GM12878 (cell line): ENCODE results near the gene MAN2B1. TPM values are rescaled to one million over a fixed set of nuclear protein-coding genes. Genes with fewer than 3 reads are reported as not detected.
"Not testable (repeated sequence)": the region's sequence is repeated elsewhere in the genome, so short reads cannot be mapped to it uniquely, and the experiment has no call there.

Source experiments
- ATAC-seq: fragments of 200-7000 bp; cut with Tn5 transposase; 3 replicates; pipeline ENCODE4 v1.9.1; 2020; ENCODE audit warnings: mild to moderate bottlenecking, moderate library complexity
- BruUV-seq: library from RNA; stranded (reverse); fragments of 400-500 nt; replicated peaks from 2 replicates; lab custom pipeline; 2021; lab: Mats Ljungman, UMichigan
- CTCF ChIA-PET: fragments of 300-600 bp; sonication (Branson Sonifier 250); formaldehyde crosslinking; extraction: SDS; loops from one replicate; lab custom pipeline; 2021; ENCODE audit warnings: inconsistent platforms; lab: Yijun Ruan, JAX
- POLR2A ChIA-PET: fragments of 350-600 bp; formaldehyde crosslinking; extraction: SDS; loops from one replicate; lab custom pipeline; 2021; ENCODE audit warnings: inconsistent platforms; lab: Charles Lee
- RAD21 ChIA-PET: fragments of 300-600 bp; sonication (Branson Sonifier 250); formaldehyde crosslinking; loops from one replicate; lab custom pipeline; 2023; ENCODE audit warnings: antibody characterized with exemption; ENCODE audit not compliant: unreplicated experiment; lab: Charles Lee
- SMC1A ChIA-PET: fragments of 300-600 bp; sonication (Branson Sonifier 250); formaldehyde crosslinking; loops from one replicate; lab custom pipeline; 2023; ENCODE audit not compliant: unreplicated experiment, uncharacterized antibody; lab: Charles Lee
- DNase-seq: peaks from one replicate; pipeline ENCODE4 v3.0.0-alpha.2; 2011; ENCODE audit warnings: low read depth, low spot score
- FAIRE-seq: peaks from 3 replicates; lab custom pipeline; 2011; peaks lifted over from hg19 to GRCh38; lab: Jason Lieb, UNC
- H2AFZ ChIP-seq: 2 replicates; pipeline ENCODE4 v1.6.0; 2011; ENCODE audit warnings: low read depth, low read length, control low read depth; ENCODE audit not compliant: control insufficient read depth
- H3K27ac ChIP-seq: 2 replicates; pipeline ENCODE4 v1.5.1; 2011; ENCODE audit warnings: control low read depth; ENCODE audit not compliant: control insufficient read depth, insufficient read depth
- H3K27me3 ChIP-seq, 2 experiments: replicated peaks in 1 of 2; 2 replicates each; pipeline versions ENCODE4 v1.6.0 to v1.6.1; 2011; ENCODE audit warnings: low read length in 1 of 2; ENCODE audit not compliant: control insufficient read depth in 2 of 2, insufficient read depth in 2 of 2
- H3K36me3 ChIP-seq, 2 experiments: 2 replicates each; pipeline ENCODE4 v1.5.1; 2011; ENCODE audit warnings: low read length in 1 of 2; ENCODE audit not compliant: control insufficient read depth in 2 of 2, insufficient read depth in 2 of 2
- H3K4me1 ChIP-seq: 2 replicates; pipeline ENCODE4 v1.6.1; 2011; ENCODE audit warnings: mild to moderate bottlenecking, low read length, moderate library complexity, mixed read lengths; ENCODE audit not compliant: control insufficient read depth, insufficient read depth
- H3K4me2 ChIP-seq: 2 replicates; pipeline ENCODE4 v1.6.0; 2011; ENCODE audit warnings: control low read depth; ENCODE audit not compliant: control insufficient read depth, insufficient read depth
- H3K4me3 ChIP-seq: fragments of 200-600 bp; sonication (generic); 2 replicates; pipeline ENCODE4 v1.5.1; 2016
- H3K79me2 ChIP-seq: 2 replicates; pipeline ENCODE4 v1.6.0; 2011; ENCODE audit warnings: low read length; ENCODE audit not compliant: control insufficient read depth, insufficient read depth
- H3K9ac ChIP-seq: 2 replicates; pipeline ENCODE4 v1.8.0; 2011; ENCODE audit warnings: low read length, control low read depth, mixed read lengths; ENCODE audit not compliant: control insufficient read depth, insufficient read depth
- H3K9me3 ChIP-seq: replicated peaks from 3 replicates; pipeline ENCODE4 v1.5.1; 2011; ENCODE audit warnings: mild to moderate bottlenecking, low read length; ENCODE audit not compliant: control insufficient read depth, insufficient read depth
- H4K20me1 ChIP-seq: 2 replicates; pipeline ENCODE4 v1.6.0; 2011; ENCODE audit not compliant: control insufficient read depth, insufficient read depth
- CBX3 ChIP-seq: fragments of 200-600 bp; sonication (generic); IDR thresholded peaks from 2 replicates; pipeline ENCODE4 v1.6.1; 2016; ENCODE audit warnings: low read depth, borderline replicate concordance
- DPF2 ChIP-seq: fragments of 450-650 bp; IDR thresholded peaks from 2 replicates; pipeline ENCODE4 v1.6.1; 2017; ENCODE audit warnings: mild to moderate bottlenecking
- MEF2B ChIP-seq: fragments of 450-650 bp; IDR thresholded peaks from 2 replicates; pipeline ENCODE4 v1.6.1; 2018; ENCODE audit warnings: mild to moderate bottlenecking, moderate library complexity; ENCODE audit not compliant: partially characterized antibody, poor library complexity, severe bottlenecking
- RUNX3 ChIP-seq: IDR thresholded peaks from 2 replicates; pipeline ENCODE4 v1.6.1; 2012; ENCODE audit warnings: low read length, inconsistent platforms
- WGBS: methylation state at CpG from one replicate; pipeline ENCODE4 v1.1.6; 2016; ENCODE audit warnings: low lambda C conversion rate; ENCODE audit not compliant: insufficient replicate concordance, insufficient coverage; ENCODE audit errors: missing lambda C conversion rate; 5-methylcytosine and 5-hydroxymethylcytosine counted together
- in situ Hi-C: fragments of 300-500 bp; cut with MboI; formaldehyde crosslinking; loops from 9 replicates; pipeline ENCODE4 v1.14.3; 2018; ENCODE audit warnings: mixed read lengths
- intact Hi-C: fragments of 100-400 bp; cut with micrococcal nuclease; formaldehyde crosslinking; loops from one replicate; pipeline ENCODE4 v1.14.2; 2022; ENCODE audit not compliant: unreplicated experiment
- polyA plus RNA-seq, 11 experiments: library from polyadenylated mRNA; depleted of rRNA in 4 of 11; unstranded in 6 of 11; stranded (reverse) in 5 of 11; fragments of >200 nt; fragmentation: Nextera tagmentation in 4 of 11; fragmentation: Illumina TruSeq in 1 of 11; extraction: Ambion mirVana in 4 of 11; extraction: Trizol in 1 of 11; gene quantifications; 1 replicate in 1 of 11; 2 replicates in 10 of 11; pipeline versions ENCODE4 v1.2.1 to v1.2.3, GENCODE V29; 2011 to 2016; ENCODE audit warnings: inconsistent platforms in 2 of 11, missing spikeins in 2 of 11, low read depth in 1 of 11
- total RNA-seq, 4 experiments: library from RNA; depleted of rRNA in 3 of 4; stranded (reverse); fragments of >200 nt in 3 of 4; fragmentation: Illumina TruSeq in 1 of 4; extraction: Trizol in 1 of 4; gene quantifications; 2 replicates each; pipeline versions ENCODE4 v1.2.1 to v1.2.3, GENCODE V29; 2013 to 2021
- TF ChIP-seq, protein P1 (sequence below): fragments of 450-650 bp; IDR thresholded peaks from 2 replicates; pipeline ENCODE4 v1.6.1; 2017; ENCODE audit warnings: mild to moderate bottlenecking, moderate library complexity
- TF ChIP-seq, protein P2 (sequence below): IDR thresholded peaks from 2 replicates; pipeline ENCODE4 v1.6.1; 2012; ENCODE audit warnings: low read depth, low read length, improper control_type of control experiment
- TF ChIP-seq, protein P3 (sequence below): IDR thresholded peaks from 2 replicates; pipeline ENCODE4 v1.6.1; 2011; ENCODE audit warnings: low read depth, mild to moderate bottlenecking, low read length, moderate library complexity, borderline replicate concordance; ENCODE audit errors: extremely low read depth

The MAN2B1 gene
- total and polyA plus RNA-seq, 10 of the 15 experiments (the other 5 are each of a cell fraction or from before 2014, with no cell fraction given) = 7.6 to 224 (median 81.4) TPM

- H3K4me1 ChIP-seq, in situ Hi-C loops, POLR2A ChIA-PET, H4K20me1 ChIP-seq, CTCF ChIA-PET, H3K4me2 ChIP-seq, ATAC-seq, H3K27me3 ChIP-seq, H3K4me3 ChIP-seq, SMC1A ChIA-PET, intact Hi-C loops, H3K36me3 ChIP-seq, H3K27ac ChIP-seq, RAD21 ChIA-PET, H2AFZ ChIP-seq, H3K9ac ChIP-seq, DNase-seq, H3K79me2 ChIP-seq, FAIRE-seq, H3K9me3 ChIP-seq, BruUV-seq: not testable (repeated sequence)
- WGBS = 94% methylated on average over 14 of the region's 14 CpGs
These were observed 22.8 kb downstream of the MAN2B1 start for GRCh38 chr19:12643716-12644115.

DNA sequence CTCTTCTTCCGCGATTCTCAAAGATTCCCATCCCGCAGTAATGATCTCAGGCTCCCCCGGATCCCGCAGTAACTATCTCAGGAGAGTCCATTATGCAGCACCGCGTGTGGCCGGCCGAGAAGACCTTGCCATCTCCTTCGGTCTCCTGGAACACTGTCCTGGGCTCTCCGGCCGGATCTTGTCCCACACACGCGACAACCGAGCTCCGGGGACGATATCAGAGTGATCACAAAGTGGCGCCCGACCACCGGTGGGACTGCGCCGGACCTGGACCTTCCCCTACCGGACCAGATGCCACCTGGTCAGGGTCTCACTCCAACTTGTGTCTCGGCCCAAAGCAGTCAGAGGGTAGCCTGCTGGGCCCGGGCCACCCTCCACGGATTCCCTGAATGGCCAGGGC, 24.0 kb downstream of the MAN2B1 start:
- DNase-seq = no peak
- Histone ChIP-seq H3K9me3 (no peaks in the 10 kb centered on the region), H3K4me1 (0 out of 2 replicates have a peak, but pooled peaks cover 5% of the 10 kb centered on the region), H4K20me1 (no peaks in the 10 kb centered on the region), H2AFZ (no peak overlapping the region), H3K4me3 (no peak overlapping the region), H3K27ac (no peak overlapping the region), H3K36me3 (peaks cover 0 to 5% of the 10 kb centered on the region in 2 experiments; a peak in 1 of 4 replicates), H3K9ac (no peak overlapping the region), H3K4me2 (no peak overlapping the region), H3K27me3 (no peaks in the 10 kb centered on the region), H3K79me2 (no peaks in the 10 kb centered on the region)
- 95% methylated on average over 26 of the region's 26 CpGs for WGBS
- ChIA-PET SMC1A (no interaction called here), RAD21 (no interaction called here), CTCF (no interaction called here), POLR2A (no interaction called here)
- no TSS peak for BruUV-seq
- in situ Hi-C loops = no loop called here
- intact Hi-C loops = no loop called here
- FAIRE-seq = no peak
- no peak for ATAC-seq
- TF ChIP-seq, protein P1, sequence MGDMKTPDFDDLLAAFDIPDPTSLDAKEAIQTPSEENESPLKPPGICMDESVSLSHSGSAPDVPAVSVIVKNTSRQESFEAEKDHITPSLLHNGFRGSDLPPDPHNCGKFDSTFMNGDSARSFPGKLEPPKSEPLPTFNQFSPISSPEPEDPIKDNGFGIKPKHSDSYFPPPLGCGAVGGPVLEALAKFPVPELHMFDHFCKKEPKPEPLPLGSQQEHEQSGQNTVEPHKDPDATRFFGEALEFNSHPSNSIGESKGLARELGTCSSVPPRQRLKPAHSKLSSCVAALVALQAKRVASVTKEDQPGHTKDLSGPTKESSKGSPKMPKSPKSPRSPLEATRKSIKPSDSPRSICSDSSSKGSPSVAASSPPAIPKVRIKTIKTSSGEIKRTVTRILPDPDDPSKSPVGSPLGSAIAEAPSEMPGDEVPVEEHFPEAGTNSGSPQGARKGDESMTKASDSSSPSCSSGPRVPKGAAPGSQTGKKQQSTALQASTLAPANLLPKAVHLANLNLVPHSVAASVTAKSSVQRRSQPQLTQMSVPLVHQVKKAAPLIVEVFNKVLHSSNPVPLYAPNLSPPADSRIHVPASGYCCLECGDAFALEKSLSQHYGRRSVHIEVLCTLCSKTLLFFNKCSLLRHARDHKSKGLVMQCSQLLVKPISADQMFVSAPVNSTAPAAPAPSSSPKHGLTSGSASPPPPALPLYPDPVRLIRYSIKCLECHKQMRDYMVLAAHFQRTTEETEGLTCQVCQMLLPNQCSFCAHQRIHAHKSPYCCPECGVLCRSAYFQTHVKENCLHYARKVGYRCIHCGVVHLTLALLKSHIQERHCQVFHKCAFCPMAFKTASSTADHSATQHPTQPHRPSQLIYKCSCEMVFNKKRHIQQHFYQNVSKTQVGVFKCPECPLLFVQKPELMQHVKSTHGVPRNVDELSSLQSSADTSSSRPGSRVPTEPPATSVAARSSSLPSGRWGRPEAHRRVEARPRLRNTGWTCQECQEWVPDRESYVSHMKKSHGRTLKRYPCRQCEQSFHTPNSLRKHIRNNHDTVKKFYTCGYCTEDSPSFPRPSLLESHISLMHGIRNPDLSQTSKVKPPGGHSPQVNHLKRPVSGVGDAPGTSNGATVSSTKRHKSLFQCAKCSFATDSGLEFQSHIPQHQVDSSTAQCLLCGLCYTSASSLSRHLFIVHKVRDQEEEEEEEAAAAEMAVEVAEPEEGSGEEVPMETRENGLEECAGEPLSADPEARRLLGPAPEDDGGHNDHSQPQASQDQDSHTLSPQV = no peak
- TF ChIP-seq, protein P2, sequence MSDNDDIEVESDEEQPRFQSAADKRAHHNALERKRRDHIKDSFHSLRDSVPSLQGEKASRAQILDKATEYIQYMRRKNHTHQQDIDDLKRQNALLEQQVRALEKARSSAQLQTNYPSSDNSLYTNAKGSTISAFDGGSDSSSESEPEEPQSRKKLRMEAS = no peak
- TF ChIP-seq CBX3 (no peak), MEF2B (no peak), DPF2 (no peak), RUNX3 (no peak)
- TF ChIP-seq, protein P3, sequence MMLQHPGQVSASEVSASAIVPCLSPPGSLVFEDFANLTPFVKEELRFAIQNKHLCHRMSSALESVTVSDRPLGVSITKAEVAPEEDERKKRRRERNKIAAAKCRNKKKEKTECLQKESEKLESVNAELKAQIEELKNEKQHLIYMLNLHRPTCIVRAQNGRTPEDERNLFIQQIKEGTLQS = no peak
